H1 (cell line): ENCODE measurements around the gene CLTCL1.

Experiments
- CHD1 ChIP-seq: IDR thresholded peaks from 2 replicates; pipeline ENCODE4 v1.6.1; 2012; ENCODE audit warnings: low read depth, low read length, improper control_type of control experiment
- CHD2 ChIP-seq: IDR thresholded peaks from 2 replicates; pipeline ENCODE4 v1.6.1; 2012; ENCODE audit warnings: low read length, improper control_type of control experiment
- CTCF ChIP-seq, 3 experiments: IDR thresholded peaks; 1 replicate in 2 of 3; 2 replicates in 1 of 3; pipeline versions ENCODE4 v1.5.1 to v1.6.1; 2011; ENCODE audit warnings: low read length in 3 of 3, mild to moderate bottlenecking in 3 of 3, inconsistent platforms in 2 of 3, low read depth in 1 of 3, moderate library complexity in 1 of 3; ENCODE audit not compliant: insufficient read depth in 1 of 3; ENCODE audit errors: control extremely low read depth in 1 of 3
- EZH2 ChIP-seq: fragments of 200-600 bp; sonication (generic); IDR thresholded peaks from 2 replicates; pipeline ENCODE4 v1.7.1; 2012; ENCODE audit warnings: low read depth, mild to moderate bottlenecking, moderate library complexity, low read length, inconsistent platforms; ENCODE audit not compliant: severe bottlenecking
- POLR2A ChIP-seq, 2 experiments: IDR thresholded peaks; 1 replicate in 1 of 2; 2 replicates in 1 of 2; pipeline ENCODE4 v1.6.1; 2011; ENCODE audit warnings: low read depth in 2 of 2, low read length in 2 of 2, mild to moderate bottlenecking in 2 of 2; ENCODE audit errors: control extremely low read depth in 1 of 2
- POLR2AphosphoS5 ChIP-seq: IDR thresholded peaks from 2 replicates; pipeline ENCODE4 v1.6.1; 2011; ENCODE audit warnings: low read depth, low read length
- RNF2 ChIP-seq: fragments of 200-900, 300-1000 bp; sonication (generic); IDR thresholded peaks from 2 replicates; pipeline ENCODE4 v1.7.1; 2016; ENCODE audit warnings: borderline replicate concordance, low read depth, mild to moderate bottlenecking, antibody characterized with exemption, low read length; ENCODE audit not compliant: poor library complexity, severe bottlenecking; ENCODE audit errors: missing control alignments

- TF ChIP-seq POLR2A (IDR thresholded peaks at IDR 0.05; ENCODE audit: control extremely low read depth in 1 of 2, low read depth in 2 of 2, low read length in 2 of 2) (no peak), POLR2AphosphoS5 (no peak), CTCF (IDR thresholded peaks at IDR 0.05; ENCODE audit: control extremely low read depth in 1 of 3, insufficient read depth in 1 of 3, low read depth in 1 of 3, low read length in 3 of 3) (no peak), CHD2 (no peak), CHD1 (no peak), EZH2 (no peak), RNF2 (no peak)
Measured at GRCh38 chr22:19201130-19201868, 90.2 kb downstream of the CLTCL1 start.
